CD4-positive, CD25-positive, alpha-beta regulatory T cell (primary cell): ENCODE data around the gene SLC26A1. TPM values are rescaled to one million over a fixed set of nuclear protein-coding genes. Genes with fewer than 3 reads are reported as not detected.
A peak's percentile ranks its signal among the peaks of the same experiment; 100 is the strongest.

Experiments
- ATAC-seq, 2 donors: fragments of 150-1000 bp; cut with Tn5 transposase; one replicate each; pipeline ENCODE4 v1.10.0; 2021; ENCODE audit warnings: low read depth in 2 of 2, moderate number of reproducible peaks in 2 of 2, moderate library complexity in 1 of 2
- DNase-seq, 3 donors: peaks; one replicate each; pipeline versions ENCODE4 v3.0.0 to v3.0.0-alpha.2; 2012 to 2022; ENCODE audit warnings: mixed read lengths in 1 of 3
- H3K27ac ChIP-seq: one replicate; pipeline ENCODE4 v1.7.0; 2013; ENCODE audit warnings: mild to moderate bottlenecking, low read length; ENCODE audit not compliant: insufficient read depth, poor library complexity, severe bottlenecking
- H3K27me3 ChIP-seq: one replicate; pipeline ENCODE4 v1.7.0; 2013; ENCODE audit warnings: low read length; ENCODE audit not compliant: control insufficient read depth, insufficient read depth
- H3K36me3 ChIP-seq: one replicate; pipeline ENCODE4 v1.7.0; 2013; ENCODE audit warnings: mild to moderate bottlenecking, low read length, moderate library complexity; ENCODE audit not compliant: control insufficient read depth, insufficient read depth
- H3K4me1 ChIP-seq: 2 replicates; pipeline ENCODE4 v1.7.0; 2013; ENCODE audit warnings: mild to moderate bottlenecking, low read length; ENCODE audit not compliant: insufficient read depth, control insufficient read depth, poor library complexity, severe bottlenecking
- H3K4me3 ChIP-seq: one replicate; pipeline ENCODE4 v1.7.0; 2013; ENCODE audit warnings: low read depth, mild to moderate bottlenecking, low read length, moderate library complexity
- H3K9me3 ChIP-seq, 2 experiments: 1 replicate in 1 of 2; 2 replicates in 1 of 2; pipeline ENCODE4 v1.7.0; 2013; ENCODE audit warnings: low read length in 2 of 2, mild to moderate bottlenecking in 1 of 2, moderate library complexity in 1 of 2; ENCODE audit not compliant: control insufficient read depth in 2 of 2
- H3K27ac Mint-ChIP-seq, 3 donors: one replicate each; pipeline ENCODE4 v1.8.0; 2020 to 2022; ENCODE audit warnings: mild to moderate bottlenecking in 3 of 3, mixed read lengths in 3 of 3, moderate library complexity in 2 of 3
- H3K27me3 Mint-ChIP-seq: one replicate; pipeline ENCODE4 v1.8.0; 2022; ENCODE audit warnings: mild to moderate bottlenecking, mixed read lengths
- H3K36me3 Mint-ChIP-seq: one replicate; pipeline ENCODE4 v1.8.0; 2020; ENCODE audit warnings: mixed read lengths
- H3K4me1 Mint-ChIP-seq, 4 donors: one replicate each; pipeline ENCODE4 v1.8.0; 2020 to 2022; ENCODE audit warnings: mixed read lengths in 4 of 4, mild to moderate bottlenecking in 1 of 4
- H3K4me3 Mint-ChIP-seq, 4 donors: one replicate each; pipeline ENCODE4 v1.8.0; 2020 to 2022; ENCODE audit warnings: mild to moderate bottlenecking in 4 of 4, mixed read lengths in 4 of 4, moderate library complexity in 3 of 4
- H3K9me3 Mint-ChIP-seq, 7 donors: one replicate each; pipeline ENCODE4 v1.8.0; 2020 to 2022; ENCODE audit warnings: mixed read lengths in 7 of 7, mild to moderate bottlenecking in 3 of 7, moderate library complexity in 2 of 7
- polyA plus RNA-seq, 4 donors: library from polyadenylated mRNA; unstranded; fragments of 300-500 nt; fragmentation: Illumina TruSeq; gene quantifications; one replicate each; pipeline ENCODE4 v1.2.3, GENCODE V29; 2021
- total RNA-seq: library from RNA; stranded (reverse); gene quantifications from one replicate; pipeline ENCODE4 v1.2.3, GENCODE V29; 2022

SLC26A1 gene
- total and polyA plus RNA-seq, 5 donors from 2014 or later = 0.37 to 1.7 (median 1.00) TPM

DNA sequence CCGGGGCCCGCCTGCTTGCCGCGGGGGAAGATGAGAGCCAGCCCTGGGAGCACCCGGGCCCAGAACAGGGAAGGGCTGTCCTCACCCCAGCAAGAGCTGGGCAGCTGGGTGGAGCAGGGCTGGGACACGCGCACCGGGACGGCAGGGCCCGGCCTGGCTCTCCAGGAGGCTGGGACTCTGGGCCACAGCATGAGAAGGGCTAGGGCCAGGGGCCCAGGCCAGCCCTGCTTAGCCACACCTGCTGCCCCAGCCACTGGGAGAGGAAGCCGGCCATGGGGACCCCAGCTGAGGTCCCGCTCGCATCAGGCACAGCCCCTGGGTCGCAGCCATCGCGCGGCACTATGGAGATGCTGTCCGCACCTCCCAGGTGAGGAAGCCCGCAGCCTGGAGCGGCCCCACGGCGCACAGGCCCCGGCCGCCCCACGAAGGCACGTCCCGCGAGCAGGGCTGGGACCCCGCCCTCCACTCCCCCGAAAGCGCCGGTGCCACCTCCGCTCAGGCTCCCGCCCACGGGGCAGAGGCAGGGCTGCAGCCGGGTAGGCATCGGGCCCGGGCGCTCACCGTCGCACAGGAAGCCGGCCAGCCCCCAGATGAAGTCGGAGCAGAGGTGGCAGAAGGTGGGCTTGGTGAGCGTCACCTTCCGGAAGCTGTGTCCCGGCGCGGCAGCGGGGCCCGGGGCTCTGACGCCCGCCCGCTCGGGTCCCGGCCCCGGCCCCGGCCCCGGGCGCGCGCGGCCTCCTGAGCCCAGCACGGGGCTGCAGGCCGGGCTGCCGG, 20.4 kb downstream of the SLC26A1 start:
- Mint-ChIP-seq H3K9me3 (no peaks in the 10 kb centered on the region), H3K4me1 (peaks cover 0 to 15% (median 2%) of the 10 kb centered on the region in 4 donors), H3K27ac (no peak overlapping the region), H3K36me3 (no peaks in the 10 kb centered on the region), H3K27me3 (no peaks in the 10 kb centered on the region), H3K4me3 (peak overlapping the region in 3 of 4 donors; percentile 28 to 70 (median 47))
- peaks cover 22% of the 10 kb centered on the region for H3K4me1 ChIP-seq
- peak; percentile 49 to 55 for ATAC-seq
- H3K9me3 ChIP-seq = no peaks in the 10 kb centered on the region
- H3K4me3 ChIP-seq = no peak overlapping the region
- no peaks in the 10 kb centered on the region for H3K36me3 ChIP-seq
- DNase-seq = peak; percentile 58 to 65 (median 61)
- H3K27ac ChIP-seq = no peak overlapping the region
- H3K27me3 ChIP-seq = no peaks in the 10 kb centered on the region

DNA sequence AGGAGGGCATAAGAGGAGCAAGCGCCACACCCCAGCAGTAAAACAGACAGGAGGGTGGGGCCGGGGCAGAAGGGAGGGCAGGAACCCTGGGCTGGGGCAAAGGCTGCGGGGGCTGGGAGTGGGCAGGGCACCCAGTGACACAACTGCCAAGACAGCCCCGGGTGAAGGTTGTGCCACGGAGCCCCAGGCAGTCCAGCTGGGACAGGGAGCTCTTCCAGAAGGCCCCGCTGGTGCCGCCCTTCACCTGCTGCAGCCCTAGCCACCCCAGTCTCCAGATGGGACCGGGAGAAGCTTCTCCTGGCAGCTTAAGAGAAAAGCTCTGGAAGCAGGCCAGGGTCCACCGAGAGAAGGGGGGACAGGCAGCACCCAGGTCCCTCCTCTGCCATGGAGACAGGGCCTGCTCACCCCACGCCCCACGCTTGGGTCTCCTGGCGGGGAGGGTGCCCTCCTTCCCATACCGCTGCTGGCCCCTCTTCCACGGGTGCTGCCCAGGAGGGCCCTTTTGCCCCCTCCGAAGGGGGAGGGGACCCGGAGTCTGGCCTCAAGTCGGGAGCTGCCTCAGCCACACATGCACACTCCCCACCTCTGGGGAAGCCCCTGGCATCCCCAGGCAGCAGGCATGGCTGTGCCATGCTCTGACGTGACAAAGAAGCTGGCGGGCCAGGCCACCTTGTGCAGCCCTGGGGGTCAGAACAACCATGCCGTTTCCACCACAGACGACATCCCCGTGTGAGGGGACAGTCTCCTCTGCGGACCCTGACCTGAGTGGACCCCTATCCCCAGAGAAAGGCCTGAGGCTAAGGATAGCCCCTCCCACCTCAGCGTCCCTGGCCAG, 21.3 kb downstream of the SLC26A1 start:
- no peaks in the 10 kb centered on the region for H3K27me3 ChIP-seq
- no peak overlapping the region for H3K27ac Mint-ChIP-seq
- H3K4me1 ChIP-seq = peaks cover 22% of the 10 kb centered on the region
- peak overlapping the region in 3 of 4 donors; percentile 70 to 82 (median 74) for H3K4me3 Mint-ChIP-seq
- ATAC-seq = no peak
- no peaks in the 10 kb centered on the region for H3K36me3 ChIP-seq
- H3K9me3 ChIP-seq = no peaks in the 10 kb centered on the region
- no peaks in the 10 kb centered on the region for H3K27me3 Mint-ChIP-seq
- DNase-seq = no peak
- H3K4me3 ChIP-seq = peak overlapping the region; percentile 41
- H3K27ac ChIP-seq = no peak overlapping the region
- peaks cover 0 to 15% (median 2%) of the 10 kb centered on the region in 4 donors for H3K4me1 Mint-ChIP-seq
- no peaks in the 10 kb centered on the region for H3K9me3 Mint-ChIP-seq
- H3K36me3 Mint-ChIP-seq = no peaks in the 10 kb centered on the region

DNA sequence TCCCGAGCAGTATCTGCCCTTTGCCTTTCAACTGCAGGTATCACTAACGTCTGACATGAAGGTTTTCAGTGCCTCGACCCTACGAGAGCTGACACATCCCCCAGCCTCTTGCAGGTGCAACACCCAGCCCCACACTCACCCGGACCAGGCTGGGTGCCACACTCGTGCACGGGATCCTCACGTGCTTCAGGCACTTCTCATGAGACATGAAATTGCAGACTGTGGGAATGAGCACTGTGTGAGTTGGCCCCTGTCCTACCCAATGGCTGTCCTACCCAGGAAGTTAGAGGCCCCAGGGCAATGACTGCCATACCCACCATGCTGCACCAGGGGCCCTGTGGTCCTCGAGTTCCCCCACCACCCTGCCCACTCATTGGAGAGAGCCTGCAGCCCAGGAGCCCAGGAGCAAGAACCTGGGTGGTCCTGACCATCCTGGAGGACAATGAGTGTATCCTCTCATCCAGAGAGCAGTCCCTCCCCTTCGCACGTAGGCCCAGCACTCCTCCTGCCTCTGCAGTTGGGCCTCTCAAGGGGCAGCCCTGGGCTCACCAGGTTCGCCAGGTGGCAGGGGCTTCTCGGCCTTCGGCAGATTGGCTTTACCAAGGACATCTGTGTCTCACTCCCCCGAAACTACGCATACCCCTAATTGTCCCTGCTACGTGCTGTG, 22.2 kb downstream of the SLC26A1 start:
- Mint-ChIP-seq H3K4me3 (peak overlapping the region; percentile 36 to 82 (median 71)), H3K27ac (no peak overlapping the region), H3K4me1 (peaks cover 0 to 15% (median 2%) of the 10 kb centered on the region in 4 donors), H3K36me3 (no peaks in the 10 kb centered on the region), H3K9me3 (peaks cover 0 to under 1% (median 0%) of the 10 kb centered on the region in 7 donors), H3K27me3 (no peaks in the 10 kb centered on the region)
- Histone ChIP-seq H3K9me3 (no peaks in the 10 kb centered on the region), H3K4me1 (peaks cover 22% of the 10 kb centered on the region), H3K27me3 (no peaks in the 10 kb centered on the region), H3K4me3 (no peak overlapping the region), H3K36me3 (no peaks in the 10 kb centered on the region), H3K27ac (no peak overlapping the region)
- ATAC-seq (no peak), DNase-seq (no peak)

DNA sequence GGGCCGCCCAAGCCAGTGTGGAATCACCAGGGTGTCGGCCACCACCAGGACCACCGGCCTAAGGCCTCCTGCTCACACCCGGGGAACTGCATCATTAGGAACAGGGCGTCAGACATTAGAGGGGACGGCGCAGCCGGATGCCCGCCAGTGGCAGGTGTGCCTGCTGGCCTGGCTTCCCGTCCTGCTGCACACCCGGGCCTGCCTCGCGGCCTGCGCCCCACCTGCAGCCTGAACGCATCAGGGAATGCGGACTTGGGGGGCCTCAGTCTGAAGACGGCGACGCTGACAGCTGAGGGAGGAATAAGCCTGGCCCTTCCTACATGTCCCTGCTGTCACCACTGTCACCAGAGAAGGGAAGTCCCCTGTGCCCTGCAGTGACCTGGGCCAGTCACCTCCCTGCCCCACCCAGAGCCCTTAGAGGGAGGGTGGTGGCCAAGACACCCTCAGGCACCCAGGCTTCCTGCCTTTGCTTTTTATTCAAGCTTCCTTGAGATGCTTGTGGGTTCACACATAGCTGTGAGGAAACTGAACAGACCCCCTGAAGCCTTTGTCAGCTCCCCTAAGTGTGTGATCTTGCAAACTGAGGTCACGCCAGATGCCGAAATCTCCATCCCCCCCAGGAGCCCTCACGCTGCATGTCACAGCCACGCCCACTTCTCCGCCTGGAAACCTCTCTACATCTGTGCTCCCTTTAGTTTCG, 23.0 kb downstream of the SLC26A1 start:
- no peaks in the 10 kb centered on the region for H3K27me3 Mint-ChIP-seq
- Histone ChIP-seq H3K27ac (no peak overlapping the region), H3K4me3 (no peak overlapping the region), H3K4me1 (peaks cover 22% of the 10 kb centered on the region), H3K9me3 (no peaks in the 10 kb centered on the region), H3K36me3 (no peaks in the 10 kb centered on the region), H3K27me3 (no peaks in the 10 kb centered on the region)
- ATAC-seq (no peak), DNase-seq (peak in 1 of 3 donors; percentile 37)
- peak overlapping the region in 3 of 4 donors; percentile 29 to 68 (median 54) for H3K4me3 Mint-ChIP-seq
- H3K36me3 Mint-ChIP-seq = no peaks in the 10 kb centered on the region
- peaks cover 0 to 15% (median 2%) of the 10 kb centered on the region in 4 donors for H3K4me1 Mint-ChIP-seq
- peaks cover 0 to 1% (median 0%) of the 10 kb centered on the region in 7 donors for H3K9me3 Mint-ChIP-seq
- H3K27ac Mint-ChIP-seq = no peak overlapping the region

DNA sequence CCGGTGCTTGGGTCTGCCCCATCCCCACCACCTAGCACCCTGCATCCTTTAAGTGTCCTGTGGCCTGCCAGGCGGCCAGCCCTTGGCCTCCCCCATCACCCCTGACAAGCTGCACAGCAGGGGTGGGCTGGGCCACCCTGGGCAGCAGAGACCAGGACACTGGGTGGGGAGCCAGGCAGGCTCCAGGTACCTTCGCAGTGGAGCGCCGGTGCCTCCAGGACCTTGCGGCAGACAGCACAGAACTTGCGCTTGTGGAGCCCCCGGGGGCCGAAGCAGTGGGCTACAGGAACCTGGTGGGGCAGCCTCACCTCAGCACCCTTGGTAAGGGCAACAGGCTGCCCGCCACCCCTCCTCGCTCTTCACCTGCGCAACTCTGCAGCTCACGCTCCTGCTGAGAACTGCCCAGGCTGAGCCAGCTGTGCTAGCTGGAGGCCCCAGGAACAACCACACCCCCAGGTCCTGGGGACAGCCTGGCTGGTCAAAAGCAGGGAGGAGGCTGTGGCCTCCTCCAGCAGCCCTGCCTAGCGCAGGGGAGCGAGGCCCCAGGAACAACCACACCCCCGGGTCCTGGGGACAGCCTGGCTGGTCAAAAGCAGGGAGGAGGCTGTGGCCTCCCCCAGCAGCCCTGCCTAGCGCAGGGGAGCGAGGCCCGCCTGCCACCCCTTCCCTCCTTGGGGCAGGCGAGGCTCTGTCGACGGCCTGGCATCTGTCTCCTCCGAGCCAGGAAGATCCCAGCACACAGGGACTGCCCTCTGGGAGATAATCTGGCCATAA, 24.4 kb downstream of the SLC26A1 start:
- Histone ChIP-seq H3K9me3 (no peaks in the 10 kb centered on the region), H3K27ac (no peak overlapping the region), H3K4me3 (no peak overlapping the region), H3K4me1 (peaks cover 19% of the 10 kb centered on the region), H3K27me3 (no peaks in the 10 kb centered on the region), H3K36me3 (no peaks in the 10 kb centered on the region)
- no peaks in the 10 kb centered on the region for H3K27me3 Mint-ChIP-seq
- peaks cover 0 to 1% (median 0%) of the 10 kb centered on the region in 7 donors for H3K9me3 Mint-ChIP-seq
- DNase-seq (no peak), ATAC-seq (no peak)
- H3K36me3 Mint-ChIP-seq = no peaks in the 10 kb centered on the region
- H3K4me1 Mint-ChIP-seq = peaks cover 0 to 15% (median 2%) of the 10 kb centered on the region in 4 donors
- H3K27ac Mint-ChIP-seq = no peak overlapping the region
- H3K4me3 Mint-ChIP-seq = no peak overlapping the region

DNA sequence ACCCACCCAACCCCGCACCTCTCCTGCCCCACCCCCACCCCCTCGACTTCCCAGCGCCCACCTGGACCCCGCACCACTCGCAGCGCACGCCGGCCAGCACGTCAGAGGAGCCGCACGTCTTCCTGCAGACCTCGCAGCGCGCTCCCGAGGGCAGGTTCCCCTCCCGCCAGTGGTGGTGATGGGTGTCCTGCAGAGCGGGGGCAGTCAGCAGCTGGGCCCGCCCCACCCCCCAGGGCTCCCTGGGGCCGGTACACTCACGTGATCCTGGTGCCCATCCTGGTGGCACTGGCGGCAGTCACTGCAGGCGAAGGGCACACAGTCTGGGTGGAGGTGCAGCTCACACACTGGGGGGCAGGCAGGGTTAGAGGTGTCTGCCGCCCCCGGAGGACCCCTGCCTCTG, 25.0 kb downstream of the SLC26A1 start:
- Mint-ChIP-seq H3K4me1 (peaks cover 0 to 15% (median 2%) of the 10 kb centered on the region in 4 donors), H3K4me3 (no peak overlapping the region), H3K9me3 (peaks cover 0 to 1% (median 0%) of the 10 kb centered on the region in 7 donors), H3K36me3 (no peaks in the 10 kb centered on the region), H3K27me3 (no peaks in the 10 kb centered on the region), H3K27ac (no peak overlapping the region)
- no peak overlapping the region for H3K4me3 ChIP-seq
- H3K9me3 ChIP-seq = no peaks in the 10 kb centered on the region
- H3K4me1 ChIP-seq = peaks cover 16% of the 10 kb centered on the region
- no peaks in the 10 kb centered on the region for H3K36me3 ChIP-seq
- no peaks in the 10 kb centered on the region for H3K27me3 ChIP-seq
- ATAC-seq (no peak), DNase-seq (no peak)
- H3K27ac ChIP-seq = no peak overlapping the region
